Psoas muscle (tissue), 8 donors: Measurements from ENCODE around the gene TCF12. TPM values are rescaled to one million over a fixed set of nuclear protein-coding genes. Genes with fewer than 3 reads are reported as not detected.

ENCODE experiments used
- ATAC-seq, 4 donors: fragments of 200-7000 bp; cut with Tn5 transposase; one replicate each; pipeline ENCODE4 v1.9.1; 2020; ENCODE audit warnings: moderate library complexity in 3 of 4, mild to moderate bottlenecking in 2 of 4
- DNase-seq, 2 donors: peaks; one replicate each; pipeline ENCODE4 v3.0.0-alpha.2; 2020
- H3K27ac ChIP-seq: fragments of 200-600 bp; one replicate; pipeline ENCODE4 v1.8.0; 2022
- H3K27me3 ChIP-seq, 3 donors: fragments of 200-600 bp in 1 of 3; one replicate each; pipeline versions ENCODE4 v1.6.1 to v1.8.0; 2013 to 2022; ENCODE audit warnings: low read length in 2 of 3, mild to moderate bottlenecking in 2 of 3, moderate library complexity in 1 of 3; ENCODE audit not compliant: insufficient read depth in 3 of 3
- H3K36me3 ChIP-seq, 2 donors: fragments of 200-600 bp in 1 of 2; one replicate each; pipeline versions ENCODE4 v1.6.1 to v1.8.0; 2013 to 2022; ENCODE audit warnings: low read depth in 1 of 2, mild to moderate bottlenecking in 1 of 2, moderate library complexity in 1 of 2; ENCODE audit not compliant: insufficient read depth in 1 of 2
- H3K4me1 ChIP-seq: fragments of 200-600 bp; one replicate; pipeline ENCODE4 v1.8.0; 2022
- H3K4me3 ChIP-seq: fragments of 200-600 bp; one replicate; pipeline ENCODE4 v1.8.0; 2022; ENCODE audit warnings: mild to moderate bottlenecking
- H3K9me3 ChIP-seq: fragments of 200-600 bp; one replicate; pipeline ENCODE4 v1.8.0; 2022
- CTCF ChIP-seq: fragments of 200-600 bp; IDR thresholded peaks from one replicate; pipeline ENCODE4 v1.8.0; 2022; ENCODE audit warnings: antibody characterized with exemption
- WGBS, 3 donors: extraction: QIAGEN DNeasy Blood & Tissue Kit; methylation state at CpG; one replicate each; pipeline versions ENCODE4 v1.1.6 to v1.1.7; 2013; 5-methylcytosine and 5-hydroxymethylcytosine counted together
- intact Hi-C, 2 donors: fragments of 100-400 bp; cut with DNase I; formaldehyde crosslinking; loops; one replicate each; pipeline versions ENCODE4 v1.11.0 to v1.14.2; 2022
- polyA plus RNA-seq, 3 donors: library from polyadenylated mRNA; stranded (reverse); fragments of 200-250 nt; gene quantifications; one replicate each; pipeline ENCODE4 v1.2.3, GENCODE V29; 2013
- total RNA-seq, 4 donors: library from RNA; stranded (reverse); fragmentation: NEBNext Ultra II Directional in 2 of 4; extraction: Animal tissue kit (Norgen Biotek cat#: 25700) in 2 of 4; gene quantifications; one replicate each; pipeline versions ENCODE4 v1.2.1 to v1.2.4, GENCODE V29; 2021 to 2023
- donor health status: healthy with polysubstance abuse.
- donor health status: DM: no; HTN: no; CAD: no; lungs with moderate emphysema.
- donor health status: Bipolar disorder and iron deficiency.
- donor health status: healthy.
- donor health status: DM: yes; HTN: yes; CAD: no.
- donor health status: DM: no; HTN: no; CAD: no.
- donor health status: DM: no; HTN: no; CAD: no.
- donor health status: DM: yes; HTN: yes; CAD: no.

The TCF12 gene
- total and polyA plus RNA-seq, 7 donors: 10.5 to 53.1 (median 30.5) TPM

DNA sequence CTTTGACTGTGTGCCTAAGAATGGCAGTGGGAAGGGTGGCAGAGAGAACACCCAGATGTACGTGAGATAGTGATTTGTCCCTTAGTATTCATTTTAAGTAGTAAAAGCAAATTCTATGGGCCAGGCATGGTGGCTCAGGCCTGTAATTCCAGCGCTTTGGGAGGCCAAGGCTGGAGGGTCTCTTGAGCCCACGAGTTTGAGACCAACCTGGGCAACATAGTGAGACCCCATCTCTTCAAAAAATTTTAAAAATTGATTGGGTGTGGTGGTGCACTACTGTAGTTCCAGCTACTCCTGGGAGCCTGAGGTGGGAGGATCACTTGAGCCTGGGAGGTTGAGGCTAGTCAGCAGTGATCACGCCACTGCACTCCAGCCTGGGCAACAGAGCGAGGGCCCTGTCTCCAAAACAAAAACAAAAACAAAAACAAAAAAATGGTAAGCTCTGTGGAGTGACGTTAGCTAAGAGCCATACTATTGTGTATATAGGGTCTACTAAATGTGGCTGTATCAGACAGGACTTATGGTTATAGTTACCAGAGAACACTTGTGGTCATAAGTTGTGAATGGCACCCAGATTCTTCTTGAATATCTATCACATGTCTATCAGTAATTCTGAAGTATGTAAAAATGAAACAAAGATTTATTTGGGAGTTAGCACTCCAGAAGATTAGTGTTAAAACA, 171.5 kb downstream of the TCF12 start:
- Histone ChIP-seq H3K27me3 (no peaks in the 10 kb centered on the region), H3K4me1 (peaks cover 3% of the 10 kb centered on the region), H3K4me3 (no peak overlapping the region), H3K36me3 (peaks cover 0 to 7% of the 10 kb centered on the region in 2 donors), H3K9me3 (no peaks in the 10 kb centered on the region), H3K27ac (no peak overlapping the region)
- intact Hi-C loops: no loop called here
- no peak for TF ChIP-seq CTCF
- WGBS, 3 donors: 95 to 97% (median 96%) methylated on average over 6 of the region's 6 CpGs
- DNase-seq: no peak
- no peak for ATAC-seq

GRCh38 chr15:57090496-57090859, 172.0 kb downstream of the TCF12 start:
- TF ChIP-seq CTCF: no peak
- Histone ChIP-seq H3K27ac (no peak overlapping the region), H3K4me3 (no peak overlapping the region), H3K36me3 (peaks cover 0 to 12% of the 10 kb centered on the region in 2 donors), H3K4me1 (peaks cover 3% of the 10 kb centered on the region), H3K27me3 (no peaks in the 10 kb centered on the region), H3K9me3 (no peaks in the 10 kb centered on the region)
- WGBS, 3 donors: 70 to 77% (median 77%) methylated on average over 4 of the region's 4 CpGs
- DNase-seq: no peak
- intact Hi-C loops: no loop called here
- ATAC-seq: no peak

DNA sequence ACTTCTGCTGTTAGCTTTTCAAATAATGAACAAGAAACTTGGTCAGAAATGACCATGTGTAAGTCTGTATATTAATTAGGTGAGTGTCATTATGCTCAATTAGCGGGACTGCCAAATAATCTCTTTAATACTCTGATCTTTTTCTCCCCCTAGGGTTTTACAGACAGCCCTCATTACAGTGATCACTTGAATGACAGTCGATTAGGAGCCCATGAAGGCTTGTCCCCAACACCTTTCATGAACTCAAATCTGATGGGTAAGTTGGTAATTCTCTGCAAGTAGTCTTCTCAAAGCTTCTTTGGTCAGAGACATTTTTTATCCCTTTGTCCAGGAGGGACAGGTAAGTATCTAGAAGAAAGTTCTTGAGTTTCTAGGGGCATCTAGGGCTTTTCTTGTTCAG, 173.2 kb downstream of the TCF12 start:
- WGBS, 3 donors: 92 to 100% (median 93%) methylated on average over 2 of the region's 2 CpGs
- no peak for ATAC-seq
- intact Hi-C loops: no loop called here

GRCh38 chr15:57092252-57092651, 173.8 kb downstream of the TCF12 start:
- intact Hi-C loops: no loop called here
- TF ChIP-seq CTCF: no peak
- Histone ChIP-seq H3K36me3 (peaks cover 0 to 12% of the 10 kb centered on the region in 2 donors), H3K9me3 (no peaks in the 10 kb centered on the region), H3K27ac (no peak overlapping the region), H3K4me3 (no peak overlapping the region), H3K27me3 (no peaks in the 10 kb centered on the region), H3K4me1 (peaks cover 3% of the 10 kb centered on the region)
- ATAC-seq (no peak), DNase-seq (no peak)

More for the DNA sequence above, 173.2 kb downstream of the TCF12 start:
- DNase-seq: no peak
- no peak for TF ChIP-seq CTCF
- H3K36me3 ChIP-seq: peaks cover 0 to 12% of the 10 kb centered on the region in 2 donors
- H3K27me3 ChIP-seq: no peaks in the 10 kb centered on the region
- no peak overlapping the region for H3K4me3 ChIP-seq
- no peak overlapping the region for H3K27ac ChIP-seq
- no peaks in the 10 kb centered on the region for H3K9me3 ChIP-seq
- H3K4me1 ChIP-seq: peaks cover 3% of the 10 kb centered on the region
